ENCODE measurements around the gene SNCB.

Gene SNCB

GRCh38 chr5:176644294-176644693 is 14.0 kb upstream of the SNCB start:
- DNase-seq (ENCODE audit: low read depth): no peak

GRCh38 chr5:176643491-176644219 is 13.3 kb upstream of the SNCB start:
- DNase-seq (ENCODE audit: low read depth): no peak

- no peak for DNase-seq (ENCODE audit: low read depth)
Observed at GRCh38 chr5:176642675-176643490, 12.5 kb upstream of the SNCB start.

- no peak for DNase-seq (ENCODE audit: low read depth)
Observed at GRCh38 chr5:176640616-176641015, 10.3 kb upstream of the SNCB start.

GRCh38 chr5:176639981-176640380 is 9.6 kb upstream of the SNCB start:
- DNase-seq (ENCODE audit: low read depth): no peak

GRCh38 chr5:176639208-176639607 is 8.9 kb upstream of the SNCB start:
- no peak for DNase-seq (ENCODE audit: low read depth)

- no peak for DNase-seq (ENCODE audit: low read depth)
Observed at GRCh38 chr5:176638437-176638836, 8.1 kb upstream of the SNCB start.

GRCh38 chr5:176637556-176637955 is 7.2 kb upstream of the SNCB start:
- DNase-seq (ENCODE audit: low read depth): no peak

- DNase-seq (ENCODE audit: low read depth): no peak
Observed at GRCh38 chr5:176636426-176636825, 6.1 kb upstream of the SNCB start.

- DNase-seq (ENCODE audit: low read depth): no peak
Observed at GRCh38 chr5:176633598-176633997, 3.3 kb upstream of the SNCB start.

- DNase-seq (ENCODE audit: low read depth): no peak
Observed at GRCh38 chr5:176632745-176633144, 2.4 kb upstream of the SNCB start.

- no peak for DNase-seq (ENCODE audit: low read depth)
Observed at GRCh38 chr5:176631383-176632200, 1.3 kb upstream of the SNCB start.

GRCh38 chr5:176630681-176631222 is 418 bp upstream of the SNCB start:
- no peak for DNase-seq (ENCODE audit: low read depth)

- no peak for DNase-seq (ENCODE audit: low read depth)
Observed at GRCh38 chr5:176629317-176629852, 949 bp downstream of the SNCB start.

- DNase-seq (ENCODE audit: low read depth): no peak
Observed at GRCh38 chr5:176628406-176629228, 1.7 kb downstream of the SNCB start.

GRCh38 chr5:176627582-176627981 is 2.8 kb downstream of the SNCB start:
- no peak for DNase-seq (ENCODE audit: low read depth)

- no peak for DNase-seq (ENCODE audit: low read depth)
Observed at GRCh38 chr5:176626876-176627236, 3.5 kb downstream of the SNCB start.

GRCh38 chr5:176625966-176626875 is 4.1 kb downstream of the SNCB start:
- no peak for DNase-seq (ENCODE audit: low read depth)

GRCh38 chr5:176625512-176625911 is 4.8 kb downstream of the SNCB start:
- DNase-seq (ENCODE audit: low read depth): no peak

- no peak for DNase-seq (ENCODE audit: low read depth)
Observed at GRCh38 chr5:176624938-176625337, 5.4 kb downstream of the SNCB start.

Measured in stimulated activated CD4-positive, alpha-beta T cell treated with anti-CD3 and anti-CD28 coated beads, Interleukin-2, amount 100 ng/mL, for 4 hours (primary cell).